Transverse colon (tissue), 3 donors: ENCODE data around the gene COL23A1.

Source experiments
- CTCF ChIP-seq, 5 experiments: fragments of 200-600 bp in 3 of 5; fragments of 450-650 bp in 2 of 5; sonication (generic) in 3 of 5; IDR thresholded peaks; 1 replicate in 2 of 5; 2 replicates in 3 of 5; pipeline ENCODE4 v1.5.1; 2016 to 2017; ENCODE audit warnings: antibody characterized with exemption in 5 of 5, inconsistent platforms in 3 of 5, mild to moderate bottlenecking in 2 of 5, moderate library complexity in 1 of 5
- EP300 ChIP-seq: sonication (generic); formaldehyde crosslinking; IDR thresholded peaks from one replicate; pipeline ENCODE4 v1.6.1; 2017; ENCODE audit warnings: antibody characterized with exemption, low read depth
- POLR2A ChIP-seq: fragments of 450-650 bp; IDR thresholded peaks from one replicate; pipeline ENCODE4 v1.6.1; 2016; ENCODE audit warnings: antibody characterized with exemption, mild to moderate bottlenecking, moderate library complexity

- TF ChIP-seq CTCF (IDR thresholded peaks at IDR 0.05) (no peak), POLR2A (no peak), EP300 (no peak)
These were observed 74.3 kb downstream of the COL23A1 start for GRCh38 chr5:178515776-178516503.
